Stimulated activated CD4-positive, alpha-beta T cell treated with anti-CD3 and anti-CD28 coated beads, TNF-alpha, amount 100 ng/mL, for 1 hour (primary cell): ENCODE measurements around the gene PPP1R3F.
A peak's percentile ranks its signal among the peaks of the same experiment; 100 is the strongest.
"Not testable (repeated sequence)": the region's sequence is repeated elsewhere in the genome, so short reads cannot be mapped to it uniquely, and the experiment has no call there.

ENCODE experiments used
- DNase-seq, 3 donors: peaks; one replicate each; pipeline ENCODE4 v3.0.0-alpha.2; 2020; ENCODE audit warnings: low read depth in 3 of 3, low spot score in 1 of 3

Gene PPP1R3F

GRCh38 chrX:49270249-49270921, 792 bp downstream of the PPP1R3F start:
- DNase-seq, result no peak

GRCh38 chrX:49271341-49271740, 1.7 kb downstream of the PPP1R3F start:
- DNase-seq, result no peak

- no peak for DNase-seq
Observed at GRCh38 chrX:49272421-49272820, 2.8 kb downstream of the PPP1R3F start.

GRCh38 chrX:49273181-49273727, 3.7 kb downstream of the PPP1R3F start:
- DNase-seq, result no peak

GRCh38 chrX:49276207-49276606, 6.6 kb downstream of the PPP1R3F start:
- no peak for DNase-seq

GRCh38 chrX:49276671-49277534, 7.3 kb downstream of the PPP1R3F start:
- no peak for DNase-seq

GRCh38 chrX:49277535-49277830, 7.9 kb downstream of the PPP1R3F start:
- DNase-seq, result no peak

GRCh38 chrX:49278081-49278480, 8.5 kb downstream of the PPP1R3F start:
- no peak for DNase-seq

- no peak for DNase-seq
Observed at GRCh38 chrX:49282647-49283011, 13.0 kb downstream of the PPP1R3F start.

GRCh38 chrX:49284212-49284611, 14.6 kb downstream of the PPP1R3F start:
- DNase-seq, result no peak

- DNase-seq, result no peak
Observed at GRCh38 chrX:49286136-49286535, 16.5 kb downstream of the PPP1R3F start.

GRCh38 chrX:49286581-49286980, 17.0 kb downstream of the PPP1R3F start:
- no peak for DNase-seq

- no peak for DNase-seq
Observed at GRCh38 chrX:49287665-49288064, 18.1 kb downstream of the PPP1R3F start.

- DNase-seq, result no peak
Observed at GRCh38 chrX:49290215-49290614, 20.6 kb downstream of the PPP1R3F start.

- peak in 1 of 3 donors; percentile 57 for DNase-seq
Observed at GRCh38 chrX:49291615-49292337, 22.2 kb downstream of the PPP1R3F start.

- no peak for DNase-seq
Observed at GRCh38 chrX:49292400-49293362, 23.1 kb downstream of the PPP1R3F start.

- not testable (repeated sequence) for DNase-seq
Observed at GRCh38 chrX:49299293-49299692, 29.7 kb downstream of the PPP1R3F start.

- no peak for DNase-seq
Observed at GRCh38 chrX:49300703-49301102, 31.1 kb downstream of the PPP1R3F start.

GRCh38 chrX:49303346-49303745, 33.8 kb downstream of the PPP1R3F start, which contains the start of gene GAGE10:
Gene GAGE10, plus strand, starts transcription at chrX:49303646. Its CDS starts 1,214 bp downstream, at chrX:49304860.
- DNase-seq, result no peak

- not testable (repeated sequence) for DNase-seq
Observed at GRCh38 chrX:49307775-49308174, 38.2 kb downstream of the PPP1R3F start.
